ENCODE data around the gene C1QL2. TPM values are rescaled to one million over a fixed set of nuclear protein-coding genes. Genes with fewer than 3 reads are reported as not detected.

C1QL2 gene
- polyA plus RNA-seq, 2 of the 4 experiments (the other 2 are of a cell fraction): not detected

- no peaks in the 10 kb centered on the region for H3K4me1 ChIP-seq
- ChIA-PET CTCF (no interaction called here), POLR2A (no interaction called here)
- no peak overlapping the region for H3K27ac ChIP-seq
- FAIRE-seq (no peak), ATAC-seq (no peak), DNase-seq (ENCODE audit: low read depth in 1 of 2, low spot score in 1 of 2) (no peak)
- H3K9me3 ChIP-seq: no peaks in the 10 kb centered on the region
- no peak overlapping the region for H3K4me2 ChIP-seq
- H3K4me3 ChIP-seq: no peak overlapping the region
- TF ChIP-seq CEBPB (IDR thresholded peaks at IDR 0.05): no peak
- TF ChIP-seq BHLHE40 (IDR thresholded peaks at IDR 0.05; ENCODE audit: low read depth, low read length): no peak
- no peak for TF ChIP-seq PBX3 (IDR thresholded peaks at IDR 0.05)
- TF ChIP-seq HOXB5 (CRISPR knock-in tag; IDR thresholded peaks at IDR 0.05): no peak
- no peak for TF ChIP-seq JUN (IDR thresholded peaks at IDR 0.05)
- no peak for TF ChIP-seq CTCF (IDR thresholded peaks at IDR 0.05)
- no peak for TF ChIP-seq ZC3H11A (IDR thresholded peaks at IDR 0.05)
- TF ChIP-seq RARB (CRISPR knock-in tag; IDR thresholded peaks at IDR 0.05): no peak
- TF ChIP-seq, protein P1, sequence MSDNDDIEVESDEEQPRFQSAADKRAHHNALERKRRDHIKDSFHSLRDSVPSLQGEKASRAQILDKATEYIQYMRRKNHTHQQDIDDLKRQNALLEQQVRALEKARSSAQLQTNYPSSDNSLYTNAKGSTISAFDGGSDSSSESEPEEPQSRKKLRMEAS (IDR thresholded peaks at IDR 0.05): no peak
- no peak for TF ChIP-seq RAD21 (conservative IDR thresholded peaks at IDR 0.05 in 1 of 2, IDR thresholded peaks at IDR 0.05 in 1 of 2)
- no peak for TF ChIP-seq FOSL2 (IDR thresholded peaks at IDR 0.05)
- TF ChIP-seq FOSL2 (CRISPR knock-in tag; IDR thresholded peaks at IDR 0.05): no peak
- no peak for TF ChIP-seq ZFP36 (IDR thresholded peaks at IDR 0.05; ENCODE audit: borderline replicate concordance, partially characterized antibody)
- TF ChIP-seq GATA3 (IDR thresholded peaks at IDR 0.05; ENCODE audit: borderline replicate concordance): no peak
- no peak for TF ChIP-seq HMGXB4 (CRISPR knock-in tag; IDR thresholded peaks at IDR 0.05; ENCODE audit: borderline replicate concordance)
- no peak for TF ChIP-seq TP53 (CRISPR knock-in tag; IDR thresholded peaks at IDR 0.05)
- TF ChIP-seq NFE2L2 (conservative IDR thresholded peaks at IDR 0.05; ENCODE audit: low read length): no peak
- no peak for TF ChIP-seq SMC3 (IDR thresholded peaks at IDR 0.05)
- TF ChIP-seq MAZ (IDR thresholded peaks at IDR 0.05; ENCODE audit: borderline replicate concordance, low read depth, low read length): no peak
- 22% methylated on average over 10 of the region's 10 CpGs for WGBS (ENCODE audit: missing lambda C conversion rate)
These were observed 41.9 kb downstream of the C1QL2 start for GRCh38 chr2:119116411-119117295.

- no peak for ATAC-seq
- 35% methylated on average over 3 of the region's 3 CpGs for WGBS (ENCODE audit: missing lambda C conversion rate)
These were observed 44.3 kb downstream of the C1QL2 start for GRCh38 chr2:119114266-119114665.

More at GRCh38 chr2:119114266-119114665, 44.3 kb downstream of the C1QL2 start:
- peaks cover 5% of the 10 kb centered on the region; the same call in 1 of the 3 replicates for H3K9me3 ChIP-seq
- DNase-seq (ENCODE audit: low read depth in 1 of 2, low spot score in 1 of 2) (no peak), FAIRE-seq (no peak)
- CTCF ChIA-PET: no interaction called here
- H3K27ac ChIP-seq: no peak overlapping the region
- POLR2A ChIA-PET: no interaction called here
- TF ChIP-seq RFX5 (IDR thresholded peaks at IDR 0.05): no peak
- TF ChIP-seq CEBPB (IDR thresholded peaks at IDR 0.05): no peak
- TF ChIP-seq BHLHE40 (IDR thresholded peaks at IDR 0.05; ENCODE audit: low read depth, low read length): no peak
- TF ChIP-seq, protein P2, sequence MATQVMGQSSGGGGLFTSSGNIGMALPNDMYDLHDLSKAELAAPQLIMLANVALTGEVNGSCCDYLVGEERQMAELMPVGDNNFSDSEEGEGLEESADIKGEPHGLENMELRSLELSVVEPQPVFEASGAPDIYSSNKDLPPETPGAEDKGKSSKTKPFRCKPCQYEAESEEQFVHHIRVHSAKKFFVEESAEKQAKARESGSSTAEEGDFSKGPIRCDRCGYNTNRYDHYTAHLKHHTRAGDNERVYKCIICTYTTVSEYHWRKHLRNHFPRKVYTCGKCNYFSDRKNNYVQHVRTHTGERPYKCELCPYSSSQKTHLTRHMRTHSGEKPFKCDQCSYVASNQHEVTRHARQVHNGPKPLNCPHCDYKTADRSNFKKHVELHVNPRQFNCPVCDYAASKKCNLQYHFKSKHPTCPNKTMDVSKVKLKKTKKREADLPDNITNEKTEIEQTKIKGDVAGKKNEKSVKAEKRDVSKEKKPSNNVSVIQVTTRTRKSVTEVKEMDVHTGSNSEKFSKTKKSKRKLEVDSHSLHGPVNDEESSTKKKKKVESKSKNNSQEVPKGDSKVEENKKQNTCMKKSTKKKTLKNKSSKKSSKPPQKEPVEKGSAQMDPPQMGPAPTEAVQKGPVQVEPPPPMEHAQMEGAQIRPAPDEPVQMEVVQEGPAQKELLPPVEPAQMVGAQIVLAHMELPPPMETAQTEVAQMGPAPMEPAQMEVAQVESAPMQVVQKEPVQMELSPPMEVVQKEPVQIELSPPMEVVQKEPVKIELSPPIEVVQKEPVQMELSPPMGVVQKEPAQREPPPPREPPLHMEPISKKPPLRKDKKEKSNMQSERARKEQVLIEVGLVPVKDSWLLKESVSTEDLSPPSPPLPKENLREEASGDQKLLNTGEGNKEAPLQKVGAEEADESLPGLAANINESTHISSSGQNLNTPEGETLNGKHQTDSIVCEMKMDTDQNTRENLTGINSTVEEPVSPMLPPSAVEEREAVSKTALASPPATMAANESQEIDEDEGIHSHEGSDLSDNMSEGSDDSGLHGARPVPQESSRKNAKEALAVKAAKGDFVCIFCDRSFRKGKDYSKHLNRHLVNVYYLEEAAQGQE (IDR thresholded peaks at IDR 0.05): no peak
- TF ChIP-seq NPAS2 (CRISPR knock-in tag; IDR thresholded peaks at IDR 0.05; ENCODE audit: borderline replicate concordance): no peak
- TF ChIP-seq ZFP36 (IDR thresholded peaks at IDR 0.05; ENCODE audit: borderline replicate concordance, partially characterized antibody): no peak
- TF ChIP-seq ZSCAN20 (CRISPR knock-in tag; IDR thresholded peaks at IDR 0.05): no peak
- TF ChIP-seq POLR2A (IDR thresholded peaks at IDR 0.05; ENCODE audit: low read length): no peak
- TF ChIP-seq SREBF2 (IDR thresholded peaks at IDR 0.05): no peak
- TF ChIP-seq PBX3 (IDR thresholded peaks at IDR 0.05): no peak
- TF ChIP-seq, protein P3, sequence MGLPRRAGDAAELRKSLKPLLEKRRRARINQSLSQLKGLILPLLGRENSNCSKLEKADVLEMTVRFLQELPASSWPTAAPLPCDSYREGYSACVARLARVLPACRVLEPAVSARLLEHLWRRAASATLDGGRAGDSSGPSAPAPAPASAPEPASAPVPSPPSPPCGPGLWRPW (IDR thresholded peaks at IDR 0.05): no peak
- no peak for TF ChIP-seq JUN (IDR thresholded peaks at IDR 0.05)
- no peak overlapping the region for H3K4me3 ChIP-seq
- no peak overlapping the region for H3K4me2 ChIP-seq
- no peaks in the 10 kb centered on the region for H3K4me1 ChIP-seq

Data from A549 (cell line).